ENCODE results near the gene TCF12.

Gene TCF12

GRCh38 chr15:57255751-57256341 is 337.4 kb downstream of the TCF12 start:
- no peak for DNase-seq (ENCODE audit: low read depth, low spot score)
- Histone ChIP-seq H3K4me1 (ENCODE audit: insufficient read depth, insufficient read length) (no peaks in the 10 kb centered on the region), H3K9ac (ENCODE audit: insufficient read length, low read depth) (no peak overlapping the region), H3K36me3 (ENCODE audit: insufficient read depth, insufficient read length, low read length) (peaks cover 8% of the 10 kb centered on the region), H3K4me3 (ENCODE audit: insufficient read length, low read depth) (no peak overlapping the region), H3K9me3 (ENCODE audit: insufficient read depth, low read length) (no peaks in the 10 kb centered on the region), H3K27me3 (ENCODE audit: insufficient read depth, insufficient read length) (no peaks in the 10 kb centered on the region)
- TF ChIP-seq ZNF274 (IDR thresholded peaks at IDR 0.05; ENCODE audit: low read depth, low read length) (no peak), SUZ12 (IDR thresholded peaks at IDR 0.05; ENCODE audit: extremely low read depth, insufficient read depth, insufficient read length) (no peak), YY1 (IDR thresholded peaks at IDR 0.05; ENCODE audit: insufficient read depth, insufficient read length) (no peak)

- Histone ChIP-seq H3K4me1 (ENCODE audit: insufficient read depth, insufficient read length) (no peaks in the 10 kb centered on the region), H3K9ac (ENCODE audit: insufficient read length, low read depth) (no peak overlapping the region), H3K27me3 (ENCODE audit: insufficient read depth, insufficient read length) (no peaks in the 10 kb centered on the region), H3K36me3 (ENCODE audit: insufficient read depth, insufficient read length, low read length) (peaks cover 10% of the 10 kb centered on the region), H3K9me3 (ENCODE audit: insufficient read depth, low read length) (no peaks in the 10 kb centered on the region), H3K4me3 (ENCODE audit: insufficient read length, low read depth) (no peak overlapping the region)
- TF ChIP-seq SUZ12 (IDR thresholded peaks at IDR 0.05; ENCODE audit: extremely low read depth, insufficient read depth, insufficient read length) (no peak), YY1 (IDR thresholded peaks at IDR 0.05; ENCODE audit: insufficient read depth, insufficient read length) (no peak)
- no peak for DNase-seq (ENCODE audit: low read depth, low spot score)
Observed at GRCh38 chr15:57256939-57257338, 338.5 kb downstream of the TCF12 start.

- no peaks in the 10 kb centered on the region for H3K27me3 ChIP-seq (ENCODE audit: insufficient read depth, insufficient read length)
- no peak overlapping the region for H3K4me3 ChIP-seq (ENCODE audit: insufficient read length, low read depth)
Observed at GRCh38 chr15:57259568-57260040, 341.2 kb downstream of the TCF12 start.

GRCh38 chr15:57263520-57263919 is 345.1 kb downstream of the TCF12 start:
- Histone ChIP-seq H3K4me3 (ENCODE audit: insufficient read length, low read depth) (no peak overlapping the region), H3K4me1 (ENCODE audit: insufficient read depth, insufficient read length) (no peaks in the 10 kb centered on the region), H3K36me3 (ENCODE audit: insufficient read depth, insufficient read length, low read length) (peaks cover 19% of the 10 kb centered on the region), H3K9me3 (ENCODE audit: insufficient read depth, low read length) (no peaks in the 10 kb centered on the region), H3K27me3 (ENCODE audit: insufficient read depth, insufficient read length) (no peaks in the 10 kb centered on the region), H3K9ac (ENCODE audit: insufficient read length, low read depth) (no peak overlapping the region)
- TF ChIP-seq SUZ12 (IDR thresholded peaks at IDR 0.05; ENCODE audit: extremely low read depth, insufficient read depth, insufficient read length) = no peak
- TF ChIP-seq ZNF274 (IDR thresholded peaks at IDR 0.05; ENCODE audit: low read depth, low read length) = no peak
- no peak for DNase-seq (ENCODE audit: low read depth, low spot score)

More at GRCh38 chr15:57259568-57260040, 341.2 kb downstream of the TCF12 start:
- no peaks in the 10 kb centered on the region for H3K4me1 ChIP-seq (ENCODE audit: insufficient read depth, insufficient read length)
- peaks cover 16% of the 10 kb centered on the region for H3K36me3 ChIP-seq (ENCODE audit: insufficient read depth, insufficient read length, low read length)
- DNase-seq (ENCODE audit: low read depth, low spot score) = peak; percentile 48
- TF ChIP-seq ZNF274 (IDR thresholded peaks at IDR 0.05; ENCODE audit: low read depth, low read length) = no peak
- H3K9me3 ChIP-seq (ENCODE audit: insufficient read depth, low read length) = no peaks in the 10 kb centered on the region
- H3K9ac ChIP-seq (ENCODE audit: insufficient read length, low read depth) = no peak overlapping the region

GRCh38 chr15:57272771-57273357 is 354.4 kb downstream of the TCF12 start:
- peaks cover 22% of the 10 kb centered on the region for H3K36me3 ChIP-seq (ENCODE audit: insufficient read depth, insufficient read length, low read length)
- no peaks in the 10 kb centered on the region for H3K9me3 ChIP-seq (ENCODE audit: insufficient read depth, low read length)
- no peak overlapping the region for H3K4me3 ChIP-seq (ENCODE audit: insufficient read length, low read depth)
- no peak for TF ChIP-seq ZNF274 (IDR thresholded peaks at IDR 0.05; ENCODE audit: low read depth, low read length)
- no peak for TF ChIP-seq YY1 (IDR thresholded peaks at IDR 0.05; ENCODE audit: insufficient read depth, insufficient read length)
- no peak overlapping the region for H3K9ac ChIP-seq (ENCODE audit: insufficient read length, low read depth)
- DNase-seq (ENCODE audit: low read depth, low spot score) = no peak
- no peaks in the 10 kb centered on the region for H3K27me3 ChIP-seq (ENCODE audit: insufficient read depth, insufficient read length)
- H3K4me1 ChIP-seq (ENCODE audit: insufficient read depth, insufficient read length) = no peaks in the 10 kb centered on the region

GRCh38 chr15:57273402-57273801 is 355.0 kb downstream of the TCF12 start:
- no peak for DNase-seq (ENCODE audit: low read depth, low spot score)
- H3K36me3 ChIP-seq (ENCODE audit: insufficient read depth, insufficient read length, low read length) = peaks cover 22% of the 10 kb centered on the region

GRCh38 chr15:57278439-57278838 is 360.0 kb downstream of the TCF12 start:
- Histone ChIP-seq H3K9me3 (ENCODE audit: insufficient read depth, low read length) (no peaks in the 10 kb centered on the region), H3K9ac (ENCODE audit: insufficient read length, low read depth) (no peak overlapping the region), H3K4me3 (ENCODE audit: insufficient read length, low read depth) (no peak overlapping the region), H3K27me3 (ENCODE audit: insufficient read depth, insufficient read length) (no peaks in the 10 kb centered on the region), H3K4me1 (ENCODE audit: insufficient read depth, insufficient read length) (no peaks in the 10 kb centered on the region), H3K36me3 (ENCODE audit: insufficient read depth, insufficient read length, low read length) (peaks cover 28% of the 10 kb centered on the region)
- TF ChIP-seq SUZ12 (IDR thresholded peaks at IDR 0.05; ENCODE audit: extremely low read depth, insufficient read depth, insufficient read length) (no peak), ZNF274 (IDR thresholded peaks at IDR 0.05; ENCODE audit: low read depth, low read length) (no peak), YY1 (IDR thresholded peaks at IDR 0.05; ENCODE audit: insufficient read depth, insufficient read length) (no peak)
- no peak for DNase-seq (ENCODE audit: low read depth, low spot score)

More at GRCh38 chr15:57273402-57273801, 355.0 kb downstream of the TCF12 start:
- Histone ChIP-seq H3K9me3 (ENCODE audit: insufficient read depth, low read length) (no peaks in the 10 kb centered on the region), H3K27me3 (ENCODE audit: insufficient read depth, insufficient read length) (no peaks in the 10 kb centered on the region), H3K4me1 (ENCODE audit: insufficient read depth, insufficient read length) (no peaks in the 10 kb centered on the region), H3K4me3 (ENCODE audit: insufficient read length, low read depth) (no peak overlapping the region), H3K9ac (ENCODE audit: insufficient read length, low read depth) (no peak overlapping the region)
- TF ChIP-seq SUZ12 (IDR thresholded peaks at IDR 0.05; ENCODE audit: extremely low read depth, insufficient read depth, insufficient read length) = no peak
- TF ChIP-seq ZNF274 (IDR thresholded peaks at IDR 0.05; ENCODE audit: low read depth, low read length) = no peak
- no peak for TF ChIP-seq YY1 (IDR thresholded peaks at IDR 0.05; ENCODE audit: insufficient read depth, insufficient read length)
